ENCODE data around the gene ZDHHC14.
"Not testable (repeated sequence)": the region's sequence is repeated elsewhere in the genome, so short reads cannot be mapped to it uniquely, and the experiment has no call there.

The ZDHHC14 gene

GRCh38 chr6:157460182-157460999 is 79.4 kb downstream of the ZDHHC14 start:
- H3K27me3 ChIP-seq (ENCODE audit: insufficient read depth, poor library complexity, severe bottlenecking): no peaks in the 10 kb centered on the region
- H3K27ac ChIP-seq (replicated peaks): no peak overlapping the region
- no peak overlapping the region for H3K4me3 ChIP-seq (replicated peaks; ENCODE audit: insufficient read depth, low read length)
- TF ChIP-seq SPI1 (IDR thresholded peaks at IDR 0.05; ENCODE audit: borderline replicate concordance, low read depth) (no peak), GABPA (IDR thresholded peaks at IDR 0.05; ENCODE audit: low read depth) (no peak), CTCF (IDR thresholded peaks at IDR 0.05; ENCODE audit: insufficient read depth, low read length) (no peak), REST (IDR thresholded peaks at IDR 0.05; ENCODE audit: insufficient replicate concordance, low read depth) (no peak), POLR2AphosphoS5 (IDR thresholded peaks at IDR 0.05; ENCODE audit: low read depth) (no peak)
- no peak for DNase-seq (ENCODE audit: low read depth in 1 of 2, low spot score in 1 of 2)

DNA sequence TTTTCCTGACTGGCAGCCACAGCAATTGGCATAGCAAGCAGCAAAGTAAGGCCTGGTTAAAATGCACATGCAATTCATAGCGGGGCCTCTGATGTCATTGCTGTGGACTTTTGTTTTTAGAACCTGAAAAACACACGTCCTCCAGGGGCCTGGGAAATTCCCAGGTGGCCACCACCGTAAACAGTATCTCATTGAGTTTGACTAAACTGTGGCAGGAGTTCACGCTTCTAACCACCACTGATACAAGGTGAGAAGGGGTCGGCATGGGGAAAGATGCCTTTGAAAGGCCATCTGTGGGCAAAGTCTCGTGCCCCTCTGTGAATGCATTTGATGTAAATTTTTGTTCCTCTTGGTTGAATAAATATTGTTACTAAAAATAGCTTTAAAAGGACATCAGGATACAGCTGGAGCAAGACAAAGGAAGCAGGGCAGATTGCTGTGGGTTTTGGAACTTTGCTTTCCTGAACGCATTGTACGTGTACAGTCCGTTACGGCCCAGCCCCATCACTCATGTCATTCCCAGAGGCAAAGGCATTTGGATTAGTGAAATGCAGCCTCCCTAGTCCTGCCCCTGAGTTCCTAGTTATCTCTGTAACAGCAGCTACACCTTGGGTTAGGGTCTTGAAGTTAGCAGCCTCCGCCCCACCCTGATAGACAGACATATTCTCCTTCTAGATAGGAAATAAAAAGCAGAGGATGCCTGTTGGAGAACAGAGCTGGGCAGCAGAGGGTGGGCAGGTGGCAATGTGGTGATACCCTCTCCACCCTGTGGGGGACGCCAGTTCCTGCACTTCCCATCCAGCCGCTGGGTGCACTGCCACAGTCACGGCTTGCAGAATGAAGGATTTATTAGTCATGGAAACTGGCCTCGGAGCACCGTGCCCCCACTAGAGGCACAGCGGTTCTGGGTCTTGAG is 80.3 kb downstream of the ZDHHC14 start:
- Histone ChIP-seq H3K4me3 (replicated peaks; ENCODE audit: insufficient read depth, low read length) (no peak overlapping the region), H3K27ac (replicated peaks) (no peak overlapping the region), H3K27me3 (ENCODE audit: insufficient read depth, poor library complexity, severe bottlenecking) (no peaks in the 10 kb centered on the region)
- no peak for TF ChIP-seq POLR2AphosphoS5 (IDR thresholded peaks at IDR 0.05; ENCODE audit: low read depth)
- TF ChIP-seq GABPA (IDR thresholded peaks at IDR 0.05; ENCODE audit: low read depth): no peak
- no peak for TF ChIP-seq SPI1 (IDR thresholded peaks at IDR 0.05; ENCODE audit: borderline replicate concordance, low read depth)
- no peak for DNase-seq (ENCODE audit: low read depth in 1 of 2, low spot score in 1 of 2)

DNA sequence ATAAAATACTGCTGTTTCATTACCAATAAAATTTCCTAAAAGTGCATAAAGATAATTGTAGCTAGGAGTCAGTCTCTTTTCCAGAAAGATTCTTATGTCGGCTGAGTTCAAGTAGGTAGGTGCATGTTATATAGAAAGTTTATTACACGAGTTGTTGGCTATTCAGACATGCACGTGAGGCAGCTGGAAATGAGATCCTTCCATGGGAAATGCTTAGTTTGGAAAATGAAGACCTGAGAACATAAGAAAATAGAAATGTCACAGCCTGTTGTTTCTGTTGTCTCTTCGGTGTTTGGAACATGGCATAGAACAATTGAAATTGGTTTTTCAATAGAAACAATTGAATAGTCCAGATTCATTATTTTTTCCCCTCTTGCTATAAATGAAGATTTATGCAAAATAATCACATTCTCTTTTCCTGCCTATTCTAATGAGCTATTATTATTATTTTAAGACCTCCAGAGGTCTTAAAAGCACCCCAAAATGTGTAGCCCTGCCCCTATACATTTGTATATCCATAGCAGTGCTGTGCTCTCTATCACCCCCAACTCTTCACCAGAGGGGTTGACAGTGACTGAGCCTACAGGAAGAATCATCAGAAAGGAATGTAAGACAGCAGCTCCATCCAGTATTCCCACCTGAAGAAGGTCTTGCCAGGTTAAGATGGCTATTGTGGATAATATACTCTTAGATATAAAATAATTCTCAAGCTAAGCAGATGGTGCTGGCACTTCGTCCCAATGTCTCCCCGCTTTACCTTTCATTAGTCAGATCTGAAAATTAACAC is 82.2 kb downstream of the ZDHHC14 start:
- no peak overlapping the region for H3K27ac ChIP-seq (replicated peaks)
- H3K27me3 ChIP-seq (ENCODE audit: insufficient read depth, poor library complexity, severe bottlenecking): no peaks in the 10 kb centered on the region
- no peak for TF ChIP-seq REST (IDR thresholded peaks at IDR 0.05; ENCODE audit: insufficient replicate concordance, low read depth)
- TF ChIP-seq GABPA (IDR thresholded peaks at IDR 0.05; ENCODE audit: low read depth): no peak
- TF ChIP-seq CTCF (IDR thresholded peaks at IDR 0.05; ENCODE audit: insufficient read depth, low read length): no peak
- no peak for TF ChIP-seq SPI1 (IDR thresholded peaks at IDR 0.05; ENCODE audit: borderline replicate concordance, low read depth)
- no peak for TF ChIP-seq POLR2AphosphoS5 (IDR thresholded peaks at IDR 0.05; ENCODE audit: low read depth)
- no peak overlapping the region for H3K4me3 ChIP-seq (replicated peaks; ENCODE audit: insufficient read depth, low read length)
- no peak for DNase-seq (ENCODE audit: low read depth in 1 of 2, low spot score in 1 of 2)

DNA sequence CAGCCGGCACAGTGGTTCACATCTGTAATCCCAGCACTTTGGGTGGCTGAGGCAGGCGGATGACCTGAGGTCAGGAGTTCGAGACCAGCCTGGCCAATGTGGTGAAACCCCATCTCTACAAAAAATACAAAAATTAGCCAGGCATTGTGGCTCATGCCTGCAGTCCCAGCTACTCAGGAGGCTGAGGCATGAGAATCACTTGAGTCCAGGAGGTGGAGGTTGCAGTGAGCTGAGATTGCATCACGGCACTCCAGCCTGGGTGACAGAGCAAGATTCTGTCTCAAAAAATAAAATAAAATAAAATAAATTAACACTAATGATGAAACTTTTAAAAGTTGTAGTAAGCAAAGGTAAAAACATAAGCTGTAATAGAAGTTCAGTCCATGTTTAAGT is 82.7 kb downstream of the ZDHHC14 start:
- not testable (repeated sequence) for H3K27ac ChIP-seq (replicated peaks); H3K4me3 ChIP-seq (replicated peaks; ENCODE audit: insufficient read depth, low read length); H3K27me3 ChIP-seq (ENCODE audit: insufficient read depth, poor library complexity, severe bottlenecking); DNase-seq (ENCODE audit: low read depth in 1 of 2, low spot score in 1 of 2)
